ENCODE results near the gene CYP2A13. TPM values are rescaled to one million over a fixed set of nuclear protein-coding genes. Genes with fewer than 3 reads are reported as not detected.

The CYP2A13 gene
- total RNA-seq, 1 experiment from 2014 or later: 0.63 TPM

GRCh38 chr19:41096353-41096752 is 8.1 kb downstream of the CYP2A13 start:
- no peaks in the 10 kb centered on the region for H3K79me1 ChIP-seq (ENCODE audit: insufficient read depth, low read depth, low read length, poor library complexity, severe bottlenecking)
- H3K4me3 Mint-ChIP-seq: no peak overlapping the region
- no peak overlapping the region for H3K18ac ChIP-seq (ENCODE audit: insufficient read length, low read depth, low read length)
- no peak overlapping the region for H2BK20ac ChIP-seq (ENCODE audit: low read depth, low read length, poor library complexity, severe bottlenecking)
- H3K9me3 Mint-ChIP-seq: peaks cover 30 to 35% of the 10 kb centered on the region in 2 experiments
- no peaks in the 10 kb centered on the region for H3K4me1 ChIP-seq (ENCODE audit: insufficient read depth, low read length)
- no peak overlapping the region for H3K27ac Mint-ChIP-seq
- no peaks in the 10 kb centered on the region for H4K20me1 ChIP-seq (ENCODE audit: control insufficient read depth, insufficient read depth, insufficient read length)
- H3K23me2 ChIP-seq (ENCODE audit: insufficient read length, low read depth, low read length, poor library complexity, severe bottlenecking): no peaks in the 10 kb centered on the region
- H3K27me3 Mint-ChIP-seq (ENCODE audit: low read depth): peaks cover 40% of the 10 kb centered on the region
- no peak overlapping the region for H3K56ac ChIP-seq (ENCODE audit: insufficient read length, low read depth, low read length)
- H4K5ac ChIP-seq (ENCODE audit: insufficient read length, low read depth, low read length): no peak overlapping the region
- no peaks in the 10 kb centered on the region for H3K9me3 ChIP-seq (ENCODE audit: control insufficient read depth, low read depth, low read length)
- H3K36me3 Mint-ChIP-seq (ENCODE audit: insufficient read depth in 1 of 3, low read depth in 3 of 3): peaks cover 0 to 14% (median 0%) of the 10 kb centered on the region in 3 experiments; a peak in 2 of 7 replicates
- TF ChIP-seq CTCF (conservative IDR thresholded peaks at IDR 0.05): no peak
- H3K27ac ChIP-seq (ENCODE audit: insufficient read length, low read depth, low read length): no peak overlapping the region
- H3T11ph ChIP-seq (ENCODE audit: low read length): no peak overlapping the region
- no peak overlapping the region for H3K14ac ChIP-seq (ENCODE audit: insufficient read depth, low read length)
- H2BK15ac ChIP-seq (ENCODE audit: low read depth, low read length): no peak overlapping the region
- no peaks in the 10 kb centered on the region for H3K27me3 ChIP-seq (ENCODE audit: insufficient read depth, low read length)
- no peak overlapping the region for H2BK12ac ChIP-seq (ENCODE audit: insufficient read length, low read depth, low read length)
- no peaks in the 10 kb centered on the region for H3K79me2 ChIP-seq (ENCODE audit: insufficient read depth, low read length)
- H2AK5ac ChIP-seq (ENCODE audit: insufficient read length, low read length): no peak overlapping the region
- DNase-seq: no peak
- no peak overlapping the region for H4K91ac ChIP-seq (ENCODE audit: insufficient read length, low read depth, low read length)
- H2BK120ac ChIP-seq (ENCODE audit: low read depth, low read length, poor library complexity, severe bottlenecking): no peak overlapping the region
- H2AFZ ChIP-seq (ENCODE audit: low read length): no peak overlapping the region
- no peak overlapping the region for H2BK5ac ChIP-seq (ENCODE audit: insufficient read length, low read length)
- no CpG with 5 or more reads among the region's 7 CpGs for WGBS (ENCODE audit: extremely low coverage, insufficient read length, low lambda C conversion rate)
- H3K4me1 Mint-ChIP-seq: peaks cover 14 to 20% of the 10 kb centered on the region in 2 experiments
- H3K9ac ChIP-seq (ENCODE audit: extremely low read depth, insufficient read length, low read length): no peak overlapping the region
- H3K4ac ChIP-seq (ENCODE audit: low read depth, low read length): no peak overlapping the region
- no peak overlapping the region for H4K8ac ChIP-seq (replicated peaks; ENCODE audit: insufficient read length, low read depth, low read length)
- H3K23ac ChIP-seq (ENCODE audit: insufficient read length, low read depth, low read length): no peak overlapping the region
- H3K4me2 ChIP-seq (ENCODE audit: insufficient read depth, insufficient read length, low read length): no peak overlapping the region
